ENCODE results near the gene SCN9A. TPM values are rescaled to one million over a fixed set of nuclear protein-coding genes. Genes with fewer than 3 reads are reported as not detected.
"Not testable (repeated sequence)": the region's sequence is repeated elsewhere in the genome, so short reads cannot be mapped to it uniquely, and the experiment has no call there.

SCN9A gene
- total and polyA plus RNA-seq, 12 donors, result 0.30 to 7.9 (median 1.7) TPM

GRCh38 chr2:166223298-166223697, 152.4 kb downstream of the SCN9A start:
- Histone ChIP-seq H3K27ac (no peak overlapping the region), H3K4me1 (replicated peaks in 1 of 2) (no peaks in the 10 kb centered on the region), H3K4me3 (no peak overlapping the region), H3K36me3 (replicated peaks in 1 of 2) (no peaks in the 10 kb centered on the region), H3K27me3 (no peaks in the 10 kb centered on the region), H3K9me3 (replicated peaks in 1 of 3) (no peaks in the 10 kb centered on the region)
- 88 to 95% (median 92%) methylated on average over 4 of the region's 4 CpGs for WGBS, 4 donors
- no peak for TF ChIP-seq POLR2A (IDR thresholded peaks at IDR 0.05)
- no peak for TF ChIP-seq CTCF (IDR thresholded peaks at IDR 0.05)
- no peak for DNase-seq
- intact Hi-C loops (cut with DNase I), result no loop called here

GRCh38 chr2:166211079-166211478, 164.7 kb downstream of the SCN9A start:
- no peak overlapping the region for H3K4me3 ChIP-seq
- no peaks in the 10 kb centered on the region for H3K36me3 ChIP-seq (replicated peaks in 1 of 2)
- intact Hi-C loops (cut with DNase I), result no loop called here
- no peaks in the 10 kb centered on the region for H3K27me3 ChIP-seq
- no peak overlapping the region for H3K27ac ChIP-seq
- no peaks in the 10 kb centered on the region for H3K4me1 ChIP-seq (replicated peaks in 1 of 2)
- peaks cover 0 to 8% (median 0%) of the 10 kb centered on the region in 3 donors for H3K9me3 ChIP-seq (replicated peaks in 1 of 3)
- TF ChIP-seq POLR2A (IDR thresholded peaks at IDR 0.05) (no peak), CTCF (IDR thresholded peaks at IDR 0.05) (no peak)
- no peak for DNase-seq
- 75 to 94% (median 83%) methylated on average over 1 of the region's 1 CpG for WGBS, 4 donors

DNA sequence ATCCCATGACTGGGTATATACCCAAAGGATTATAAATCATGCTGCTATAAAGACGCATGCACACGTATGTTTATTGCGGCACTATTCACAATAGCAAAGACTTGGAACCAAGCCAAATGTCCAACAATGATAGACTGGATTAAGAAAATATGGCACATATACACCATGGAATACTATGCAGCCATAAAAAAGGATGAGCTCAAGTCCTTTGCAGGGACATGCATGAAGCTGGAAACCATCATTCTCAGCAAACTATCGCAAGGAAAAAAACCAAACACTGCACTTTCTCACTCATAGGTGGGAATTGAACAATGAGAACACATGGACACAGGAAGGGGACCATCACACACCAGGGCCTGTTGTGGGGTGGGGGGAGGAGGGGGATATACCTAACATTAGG, 165.8 kb downstream of the SCN9A start:
- DNase-seq; H3K9me3 ChIP-seq (replicated peaks in 1 of 3); H3K4me1 ChIP-seq (replicated peaks in 1 of 2); H3K36me3 ChIP-seq (replicated peaks in 1 of 2); H3K27ac ChIP-seq; intact Hi-C loops (cut with DNase I); H3K27me3 ChIP-seq; H3K4me3 ChIP-seq: not testable (repeated sequence)
- 77 to 98% (median 93%) methylated on average over 4 of the region's 4 CpGs for WGBS, 4 donors

GRCh38 chr2:166209367-166209766, 166.4 kb downstream of the SCN9A start:
- intact Hi-C loops (cut with DNase I); H3K27ac ChIP-seq; DNase-seq; H3K4me1 ChIP-seq (replicated peaks in 1 of 2); H3K9me3 ChIP-seq (replicated peaks in 1 of 3); H3K4me3 ChIP-seq; H3K27me3 ChIP-seq; H3K36me3 ChIP-seq (replicated peaks in 1 of 2): not testable (repeated sequence)
- 75 to 100% methylated on average over 1 of the region's 1 CpG; no CpG with 5 or more reads in 2 of the 4 donors for WGBS, 4 donors

DNA sequence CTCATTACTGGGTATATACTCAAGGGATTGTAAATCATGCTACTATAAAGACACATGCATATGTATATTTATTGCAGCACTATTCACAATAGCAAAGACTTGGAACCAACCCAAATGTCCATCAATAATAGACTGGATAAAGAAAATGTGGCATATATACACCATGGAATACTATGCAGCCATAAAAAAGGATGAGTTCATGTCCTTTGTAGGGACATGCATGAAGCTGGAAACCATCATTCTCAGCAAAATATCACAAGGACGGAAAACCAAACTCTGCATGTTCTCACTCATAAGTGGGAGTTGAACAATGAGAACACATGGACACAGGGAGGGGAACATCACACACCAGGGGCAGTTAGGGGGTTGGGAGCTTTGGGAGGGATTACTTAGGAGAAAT, 169.6 kb downstream of the SCN9A start:
- intact Hi-C loops (cut with DNase I); H3K4me1 ChIP-seq (replicated peaks in 1 of 2); H3K9me3 ChIP-seq (replicated peaks in 1 of 3); DNase-seq; H3K4me3 ChIP-seq; H3K27ac ChIP-seq; H3K36me3 ChIP-seq (replicated peaks in 1 of 2); H3K27me3 ChIP-seq: not testable (repeated sequence)
- 57 to 87% (median 79%) methylated on average over 1 of the region's 1 CpG for WGBS, 4 donors

DNA sequence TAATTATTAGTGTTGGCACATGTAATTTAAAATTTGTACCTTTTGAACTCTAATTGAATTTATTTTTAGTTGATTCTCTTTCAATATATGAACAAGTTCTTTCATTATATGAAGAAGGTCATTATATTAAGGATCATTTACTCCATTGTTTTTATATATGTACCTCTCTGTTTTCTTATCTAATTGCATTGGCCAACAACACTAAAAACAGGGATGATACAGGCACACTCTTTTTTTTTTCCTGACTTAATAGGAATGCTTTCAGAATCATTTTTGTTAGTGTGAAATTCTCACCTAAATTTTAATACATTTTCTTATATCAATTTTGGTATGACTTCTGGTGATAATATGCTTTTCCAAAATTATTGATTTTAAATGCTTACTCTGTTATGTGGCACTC, 173.0 kb downstream of the SCN9A start:
- intact Hi-C loops (cut with DNase I), result no loop called here
- Histone ChIP-seq H3K36me3 (replicated peaks in 1 of 2) (no peaks in the 10 kb centered on the region), H3K27ac (no peak overlapping the region), H3K4me1 (replicated peaks in 1 of 2) (no peaks in the 10 kb centered on the region), H3K27me3 (no peaks in the 10 kb centered on the region), H3K9me3 (replicated peaks in 1 of 3) (peaks cover 0 to 5% (median 0%) of the 10 kb centered on the region in 3 donors), H3K4me3 (no peak overlapping the region)
- DNase-seq, result no peak
- no peak for TF ChIP-seq POLR2A (IDR thresholded peaks at IDR 0.05)
- TF ChIP-seq CTCF (IDR thresholded peaks at IDR 0.05), result no peak

Measured in adrenal gland (tissue), 12 donors.